OCI-LY7 (cell line): Measurements from ENCODE around the gene KIAA1217.

Source experiments
- CTCF ChIP-seq: fragments of 200-600 bp; sonication (generic); conservative IDR thresholded peaks from 2 replicates; pipeline ENCODE4 v1.5.1; 2014; ENCODE audit warnings: mild to moderate bottlenecking, antibody characterized with exemption, low read length, moderate library complexity, mixed read lengths
- EZH2phosphoT487 ChIP-seq: fragments of 200-600 bp; sonication (generic); IDR thresholded peaks from 2 replicates; pipeline ENCODE4 v1.6.1; 2018; ENCODE audit warnings: low read depth, borderline replicate concordance, mild to moderate bottlenecking, mixed run types, antibody characterized with exemption, low read length, moderate library complexity, mixed read lengths

GRCh38 chr10:24272374-24272773, 63.4 kb downstream of the KIAA1217 start:
- no peak for TF ChIP-seq CTCF
- TF ChIP-seq EZH2phosphoT487 = no peak
